Measurements from ENCODE around the gene HKDC1.

The HKDC1 gene

DNA sequence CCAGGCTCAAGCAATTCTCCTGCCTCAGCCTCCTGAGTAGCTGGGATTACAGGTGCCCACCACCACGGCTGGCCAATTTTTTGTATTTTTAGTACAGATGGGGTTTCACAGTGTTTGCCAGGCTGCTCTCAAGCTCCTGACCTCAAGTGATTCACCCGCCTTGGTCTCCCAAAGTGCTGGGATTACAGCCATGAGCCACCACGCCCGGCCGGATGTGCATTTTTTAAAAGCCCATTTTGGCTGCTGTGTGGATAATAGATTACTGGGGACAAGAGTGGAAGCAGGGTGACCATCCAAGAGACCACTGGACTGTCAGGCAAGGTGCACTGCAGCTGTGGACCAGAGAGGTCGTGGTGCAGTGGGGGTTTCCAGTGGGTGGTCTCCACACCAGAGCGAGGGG, 21.4 kb downstream of the HKDC1 start:
- no peak overlapping the region for H3K4me3 ChIP-seq (ENCODE audit: low read length)
- TF ChIP-seq, protein P1, sequence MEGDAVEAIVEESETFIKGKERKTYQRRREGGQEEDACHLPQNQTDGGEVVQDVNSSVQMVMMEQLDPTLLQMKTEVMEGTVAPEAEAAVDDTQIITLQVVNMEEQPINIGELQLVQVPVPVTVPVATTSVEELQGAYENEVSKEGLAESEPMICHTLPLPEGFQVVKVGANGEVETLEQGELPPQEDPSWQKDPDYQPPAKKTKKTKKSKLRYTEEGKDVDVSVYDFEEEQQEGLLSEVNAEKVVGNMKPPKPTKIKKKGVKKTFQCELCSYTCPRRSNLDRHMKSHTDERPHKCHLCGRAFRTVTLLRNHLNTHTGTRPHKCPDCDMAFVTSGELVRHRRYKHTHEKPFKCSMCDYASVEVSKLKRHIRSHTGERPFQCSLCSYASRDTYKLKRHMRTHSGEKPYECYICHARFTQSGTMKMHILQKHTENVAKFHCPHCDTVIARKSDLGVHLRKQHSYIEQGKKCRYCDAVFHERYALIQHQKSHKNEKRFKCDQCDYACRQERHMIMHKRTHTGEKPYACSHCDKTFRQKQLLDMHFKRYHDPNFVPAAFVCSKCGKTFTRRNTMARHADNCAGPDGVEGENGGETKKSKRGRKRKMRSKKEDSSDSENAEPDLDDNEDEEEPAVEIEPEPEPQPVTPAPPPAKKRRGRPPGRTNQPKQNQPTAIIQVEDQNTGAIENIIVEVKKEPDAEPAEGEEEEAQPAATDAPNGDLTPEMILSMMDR (conservative IDR thresholded peaks at IDR 0.05; ENCODE audit: low read depth, low read length) = no peak
- no peak for DNase-seq (ENCODE audit: low read depth)

DNA sequence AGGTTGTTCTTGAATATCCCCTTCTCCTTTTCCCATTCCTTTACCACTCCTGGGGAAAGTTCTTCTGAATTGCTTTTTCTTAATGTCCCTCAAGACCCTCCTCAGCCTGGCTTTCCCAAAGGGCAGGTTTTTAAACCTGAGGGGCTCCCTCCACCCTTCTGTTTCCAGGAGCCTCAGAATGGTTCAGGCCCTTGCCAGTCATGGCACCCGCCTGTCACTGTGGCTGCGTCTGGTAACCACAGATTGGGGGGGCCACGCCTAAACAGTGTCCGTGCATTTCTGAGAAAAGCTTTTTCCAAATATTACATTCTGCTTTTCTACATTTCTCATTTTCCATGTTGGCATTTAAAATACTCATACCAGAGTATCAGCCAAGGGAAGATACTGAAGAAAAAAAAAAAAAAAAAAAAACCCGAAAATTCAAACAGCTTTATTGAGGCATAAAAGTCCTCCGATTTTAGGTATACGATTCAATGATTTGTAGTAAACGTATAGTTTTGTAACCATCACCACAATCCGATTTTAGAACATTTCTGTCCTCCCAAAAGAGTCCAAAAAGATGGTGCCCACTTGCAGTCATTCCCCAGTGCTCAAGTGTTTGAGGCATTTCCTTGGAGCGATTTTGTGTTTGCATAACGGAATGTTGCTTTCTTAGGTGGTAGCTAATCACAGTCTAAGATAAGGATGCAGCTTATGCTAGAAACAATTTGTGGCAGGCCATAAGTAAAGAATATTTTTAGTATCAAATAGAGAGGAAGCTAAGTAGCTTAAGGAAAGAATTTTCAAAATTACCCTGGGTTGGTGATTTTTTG, 22.1 kb downstream of the HKDC1 start:
- no peak for DNase-seq (ENCODE audit: low read depth)
- TF ChIP-seq, protein P1 (conservative IDR thresholded peaks at IDR 0.05; ENCODE audit: low read depth, low read length) = no peak
- H3K4me3 ChIP-seq (ENCODE audit: low read length) = no peak overlapping the region

DNA sequence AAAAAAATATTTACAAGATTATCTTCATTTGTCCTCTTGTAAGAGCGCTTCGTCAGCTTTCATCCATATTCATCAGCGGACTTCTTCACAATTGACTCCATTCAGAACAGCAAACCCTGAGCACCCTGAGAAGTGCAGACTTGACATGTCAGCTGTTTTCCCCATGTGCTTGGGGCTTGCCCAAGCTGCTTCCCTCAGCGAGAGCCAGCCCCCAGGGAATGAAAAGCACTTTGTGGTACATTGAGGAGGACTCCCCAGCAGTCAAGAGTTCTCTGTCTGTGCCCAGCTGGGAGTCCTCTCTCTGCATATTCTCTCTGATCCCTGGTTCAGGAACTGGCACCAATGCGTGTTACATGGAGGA, 22.7 kb downstream of the HKDC1 start:
- no peak overlapping the region for H3K4me3 ChIP-seq (ENCODE audit: low read length)
- peak; percentile 56 for DNase-seq (ENCODE audit: low read depth)
- TF ChIP-seq, protein P1 (conservative IDR thresholded peaks at IDR 0.05; ENCODE audit: low read depth, low read length) = no peak

DNA sequence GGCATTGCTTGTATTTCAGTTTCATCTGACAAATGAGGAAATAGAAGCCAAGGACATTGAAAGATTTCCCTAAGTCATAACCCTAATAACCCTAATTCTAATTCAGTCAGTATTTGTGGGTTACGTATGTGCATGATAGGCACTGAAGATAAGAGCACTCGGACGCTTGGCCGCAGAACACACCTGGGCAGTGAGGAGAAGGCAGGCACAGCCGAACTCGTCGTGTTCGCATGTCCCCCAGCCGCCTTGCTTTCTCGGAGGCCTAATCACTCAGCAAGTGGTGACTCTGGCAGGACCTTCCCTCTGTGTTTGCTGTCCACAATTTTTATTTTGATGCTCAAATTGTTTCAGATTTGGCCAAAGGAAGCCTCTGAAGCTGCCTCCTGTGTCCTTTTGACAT, 23.7 kb downstream of the HKDC1 start:
- no peak for DNase-seq (ENCODE audit: low read depth)
- H3K4me3 ChIP-seq (ENCODE audit: low read length) = no peak overlapping the region
- TF ChIP-seq, protein P1 (conservative IDR thresholded peaks at IDR 0.05; ENCODE audit: low read depth, low read length) = no peak

DNA sequence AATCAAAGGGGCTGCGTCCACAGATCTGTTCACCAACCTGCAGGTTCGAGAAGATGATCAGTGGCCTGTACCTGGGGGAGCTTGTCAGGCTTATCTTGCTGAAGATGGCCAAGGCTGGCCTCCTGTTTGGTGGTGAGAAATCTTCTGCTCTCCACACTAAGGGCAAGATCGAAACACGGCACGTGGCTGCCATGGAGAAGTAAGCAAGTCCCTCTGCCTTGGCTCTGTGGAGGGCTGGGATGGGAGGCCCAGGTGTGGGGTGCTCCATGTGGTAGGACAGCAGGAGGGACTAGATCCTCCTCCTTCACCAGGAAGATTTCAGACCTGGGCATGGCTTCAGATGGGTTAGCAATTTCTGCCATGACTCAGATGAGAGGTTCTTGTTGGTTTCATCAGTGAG, 25.9 kb downstream of the HKDC1 start:
- TF ChIP-seq, protein P1 (conservative IDR thresholded peaks at IDR 0.05; ENCODE audit: low read depth, low read length) = no peak
- no peak for DNase-seq (ENCODE audit: low read depth)
- H3K4me3 ChIP-seq (ENCODE audit: low read length) = no peak overlapping the region

DNA sequence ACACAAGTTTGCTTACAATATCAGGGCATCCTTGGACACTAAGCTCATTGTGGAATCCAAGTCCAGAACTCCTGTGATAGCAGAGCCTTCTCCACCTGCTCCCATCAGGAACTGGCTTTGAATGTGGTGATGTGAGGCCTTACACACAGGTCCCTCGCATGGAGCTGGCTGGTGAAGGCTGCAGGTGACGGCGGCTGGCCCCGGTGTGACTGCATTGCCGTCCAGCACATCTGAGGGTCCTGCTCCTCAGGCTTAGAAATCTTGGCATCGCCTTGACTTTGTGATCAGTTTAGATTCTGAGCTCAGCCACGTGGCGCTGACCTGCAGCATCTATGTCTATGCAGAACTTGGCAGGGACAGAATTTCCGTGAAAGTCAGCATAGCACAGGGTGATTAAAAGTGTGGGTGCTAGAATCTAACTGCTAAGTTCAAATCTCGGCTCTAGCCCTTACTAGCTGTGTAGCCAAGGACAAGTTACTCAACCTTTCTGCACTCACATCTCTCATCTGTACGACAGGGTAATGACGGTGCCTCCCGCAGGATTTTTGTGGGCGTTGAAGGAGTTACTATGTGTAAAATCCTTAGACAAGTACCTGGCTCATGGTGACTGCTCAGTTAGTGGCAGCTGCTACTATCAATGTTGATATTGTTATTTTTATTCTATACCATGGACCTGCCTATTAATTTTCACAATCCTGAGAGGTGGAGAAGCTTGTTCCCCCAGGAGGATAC, 26.6 kb downstream of the HKDC1 start:
- no peak overlapping the region for H3K4me3 ChIP-seq (ENCODE audit: low read length)
- DNase-seq (ENCODE audit: low read depth) = no peak

More for the DNA sequence above, 26.6 kb downstream of the HKDC1 start:
- TF ChIP-seq, protein P1 (conservative IDR thresholded peaks at IDR 0.05; ENCODE audit: low read depth, low read length) = no peak
